Karpas-422 (cell line): Measurements from ENCODE around the gene PCDH12. TPM values are rescaled to one million over a fixed set of nuclear protein-coding genes. Genes with fewer than 3 reads are reported as not detected.

Experiments
- DNase-seq: peaks from one replicate; pipeline ENCODE4 v3.0.0-alpha.2; 2015
- H2AFZ ChIP-seq: fragments of 200-600 bp; sonication (generic); 2 replicates; pipeline ENCODE4 v1.6.1; 2014; ENCODE audit warnings: antibody characterized with exemption, low read length, mixed read lengths
- H3K27ac ChIP-seq: fragments of 200-600 bp; sonication (generic); 2 replicates; pipeline ENCODE4 v1.5.1; 2014; ENCODE audit warnings: mild to moderate bottlenecking, low read length, moderate library complexity
- H3K27me3 ChIP-seq: fragments of 200-600 bp; sonication (generic); 2 replicates; pipeline ENCODE4 v1.6.1; 2014; ENCODE audit warnings: low read length, mixed read lengths
- H3K36me3 ChIP-seq: fragments of 200-600 bp; sonication (generic); 2 replicates; pipeline ENCODE4 v1.6.1; 2014; ENCODE audit warnings: low read length, mixed read lengths; ENCODE audit not compliant: insufficient read depth
- H3K4me1 ChIP-seq: fragments of 200-600 bp; sonication (generic); 2 replicates; pipeline ENCODE4 v1.6.1; 2014; ENCODE audit warnings: mild to moderate bottlenecking, low read length, mixed read lengths
- H3K4me2 ChIP-seq: fragments of 200-600 bp; sonication (generic); 2 replicates; pipeline ENCODE4 v1.6.1; 2014; ENCODE audit warnings: low read length, low read depth, mild to moderate bottlenecking; ENCODE audit not compliant: poor library complexity, severe bottlenecking
- H3K4me3 ChIP-seq: fragments of 200-600 bp; sonication (generic); 2 replicates; pipeline ENCODE4 v1.5.1; 2014; ENCODE audit warnings: mild to moderate bottlenecking, antibody characterized with exemption, low read length, mixed read lengths
- H3K79me2 ChIP-seq: fragments of 200-600 bp; sonication (generic); 2 replicates; pipeline ENCODE4 v1.6.1; 2014; ENCODE audit warnings: mild to moderate bottlenecking, low read length, mixed read lengths
- H3K9ac ChIP-seq: fragments of 200-600 bp; sonication (generic); 2 replicates; pipeline ENCODE4 v1.6.0; 2014; ENCODE audit warnings: low read length
- H3K9me2 ChIP-seq: fragments of 200-600 bp; sonication (generic), shearing (Covaris generic); replicated peaks from 2 replicates; pipeline ENCODE4 v1.6.0; 2014; ENCODE audit warnings: mild to moderate bottlenecking, low read length, moderate library complexity; ENCODE audit not compliant: insufficient read depth
- H3K9me3 ChIP-seq: fragments of 300-700, 200-600 bp; sonication (generic); 2 replicates; pipeline ENCODE4 v1.6.1; 2014; ENCODE audit warnings: low read length, mixed read lengths
- H4K20me1 ChIP-seq: fragments of 200-600 bp; sonication (generic); 2 replicates; pipeline ENCODE4 v1.6.1; 2014; ENCODE audit warnings: mild to moderate bottlenecking, antibody characterized with exemption, low read length, low read depth; ENCODE audit not compliant: insufficient read depth
- total RNA-seq: library from RNA; depleted of rRNA; stranded (reverse); fragments of >200 nt; shearing (Covaris generic); gene quantifications from 2 replicates; pipeline ENCODE4 v1.2.3, GENCODE V29; 2014; ENCODE audit warnings: low replicate concordance; rRNA removed

Gene PCDH12
- total RNA-seq, 1 experiment from 2014 or later: not detected

GRCh38 chr5:141906517-141906916 is 51.5 kb downstream of the PCDH12 start:
- no peaks in the 10 kb centered on the region for H3K27me3 ChIP-seq
- H2AFZ ChIP-seq: no peak overlapping the region
- H3K79me2 ChIP-seq: no peaks in the 10 kb centered on the region
- 0 out of 2 replicates have a peak, but pooled peaks cover 5% of the 10 kb centered on the region for H3K9me3 ChIP-seq
- no peak overlapping the region for H3K4me3 ChIP-seq
- no peak overlapping the region for H3K9ac ChIP-seq
- H3K4me2 ChIP-seq: no peak overlapping the region
- no peak overlapping the region for H3K27ac ChIP-seq
- DNase-seq: no peak
- H3K4me1 ChIP-seq: no peaks in the 10 kb centered on the region
- no peaks in the 10 kb centered on the region for H4K20me1 ChIP-seq
- no peaks in the 10 kb centered on the region for H3K36me3 ChIP-seq
- no peaks in the 10 kb centered on the region for H3K9me2 ChIP-seq

GRCh38 chr5:141904551-141904950 is 53.5 kb downstream of the PCDH12 start:
- Histone ChIP-seq H3K9ac (no peak overlapping the region), H4K20me1 (no peaks in the 10 kb centered on the region), H3K79me2 (no peaks in the 10 kb centered on the region), H3K27ac (no peak overlapping the region), H2AFZ (no peak overlapping the region), H3K9me2 (no peaks in the 10 kb centered on the region), H3K36me3 (no peaks in the 10 kb centered on the region), H3K4me3 (no peak overlapping the region), H3K4me1 (no peaks in the 10 kb centered on the region), H3K27me3 (no peaks in the 10 kb centered on the region), H3K9me3 (0 out of 2 replicates have a peak, but pooled peaks cover 5% of the 10 kb centered on the region), H3K4me2 (no peak overlapping the region)
- DNase-seq: no peak

GRCh38 chr5:141903261-141903660 is 54.7 kb downstream of the PCDH12 start:
- Histone ChIP-seq H3K4me3 (no peak overlapping the region), H3K27me3 (no peaks in the 10 kb centered on the region), H4K20me1 (no peaks in the 10 kb centered on the region), H3K27ac (no peak overlapping the region), H3K9me3 (0 out of 2 replicates have a peak, but pooled peaks cover 5% of the 10 kb centered on the region), H3K4me2 (no peak overlapping the region), H3K4me1 (no peaks in the 10 kb centered on the region), H3K79me2 (no peaks in the 10 kb centered on the region), H3K9ac (no peak overlapping the region), H3K36me3 (no peaks in the 10 kb centered on the region), H2AFZ (no peak overlapping the region), H3K9me2 (no peaks in the 10 kb centered on the region)
- DNase-seq: no peak

GRCh38 chr5:141902015-141902814 is 55.8 kb downstream of the PCDH12 start:
- no peak overlapping the region for H3K9ac ChIP-seq
- H3K79me2 ChIP-seq: no peaks in the 10 kb centered on the region
- no peak overlapping the region for H3K27ac ChIP-seq
- 0 out of 2 replicates have a peak, but pooled peaks cover 5% of the 10 kb centered on the region for H3K9me3 ChIP-seq
- no peaks in the 10 kb centered on the region for H3K9me2 ChIP-seq
- DNase-seq: no peak
- H3K4me3 ChIP-seq: no peak overlapping the region
- no peak overlapping the region for H2AFZ ChIP-seq
- H3K4me2 ChIP-seq: no peak overlapping the region
- no peaks in the 10 kb centered on the region for H3K27me3 ChIP-seq
- H4K20me1 ChIP-seq: no peaks in the 10 kb centered on the region
- no peaks in the 10 kb centered on the region for H3K4me1 ChIP-seq
- no peaks in the 10 kb centered on the region for H3K36me3 ChIP-seq

- no peak for DNase-seq
- no peak overlapping the region for H2AFZ ChIP-seq
Measured at GRCh38 chr5:141898448-141899049, 59.5 kb downstream of the PCDH12 start.

GRCh38 chr5:141897425-141897824 is 60.6 kb downstream of the PCDH12 start:
- no peak overlapping the region for H3K27ac ChIP-seq
- H3K79me2 ChIP-seq: no peaks in the 10 kb centered on the region
- H3K9ac ChIP-seq: no peak overlapping the region
- H3K27me3 ChIP-seq: no peaks in the 10 kb centered on the region
- no peaks in the 10 kb centered on the region for H3K36me3 ChIP-seq
- no peaks in the 10 kb centered on the region for H3K9me2 ChIP-seq
- H3K4me1 ChIP-seq: no peaks in the 10 kb centered on the region
- no peak overlapping the region for H3K4me3 ChIP-seq
- no peaks in the 10 kb centered on the region for H4K20me1 ChIP-seq
- H2AFZ ChIP-seq: no peak overlapping the region
- DNase-seq: no peak
- no peak overlapping the region for H3K4me2 ChIP-seq
- no peaks in the 10 kb centered on the region for H3K9me3 ChIP-seq

More at GRCh38 chr5:141898448-141899049, 59.5 kb downstream of the PCDH12 start:
- Histone ChIP-seq H3K9me3 (no peaks in the 10 kb centered on the region), H3K27ac (no peak overlapping the region), H3K4me3 (no peak overlapping the region), H3K9me2 (no peaks in the 10 kb centered on the region), H3K36me3 (no peaks in the 10 kb centered on the region), H3K4me1 (no peaks in the 10 kb centered on the region), H3K9ac (no peak overlapping the region), H3K79me2 (no peaks in the 10 kb centered on the region), H4K20me1 (no peaks in the 10 kb centered on the region), H3K27me3 (no peaks in the 10 kb centered on the region), H3K4me2 (no peak overlapping the region)

Other genes starting within 250 kb of the PCDH12 start
- gene PCDH1, start 79.8 kb downstream of the PCDH12 start, total RNA-seq: not detected in 2 replicates
- gene DELE1, start 34.3 kb downstream of the PCDH12 start, total RNA-seq: 100 and 124 TPM in 2 replicates
- 38.0 and 41.9 TPM in 2 replicates for gene RNF14, start 10.9 kb upstream of the PCDH12 start, total RNA-seq
- 45.0 and 50.5 TPM in 2 replicates for gene GNPDA1, start 54.8 kb upstream of the PCDH12 start, total RNA-seq
- gene NDFIP1, start 150.6 kb upstream of the PCDH12 start, total RNA-seq: 40.5 and 41.3 TPM in 2 replicates